Right atrium auricular region (tissue), 2 donors: ENCODE data around the gene ASXL1. TPM values are rescaled to one million over a fixed set of nuclear protein-coding genes. Genes with fewer than 3 reads are reported as not detected.

Experiments
- DNase-seq: peaks from one replicate; pipeline ENCODE4 v3.0.0-alpha.2; 2019; ENCODE audit warnings: low spot score
- H3K27ac ChIP-seq, 2 donors: fragments of 200-600 bp; sonication (generic); 1 replicate in 1 of 2; 2 replicates in 1 of 2; pipeline ENCODE4 v1.5.1; 2016 to 2019
- H3K27me3 ChIP-seq, 2 donors: fragments of 200-600 bp; sonication (generic); one replicate each; pipeline versions ENCODE4 v1.5.1 to v1.6.0; 2017 to 2019
- H3K36me3 ChIP-seq: fragments of 200-600 bp; sonication (generic); one replicate; pipeline ENCODE4 v1.5.1; 2016
- H3K4me1 ChIP-seq, 2 donors: fragments of 200-600 bp; sonication (generic); one replicate each; pipeline versions ENCODE4 v1.5.1 to v1.6.0; 2017 to 2019
- H3K4me3 ChIP-seq, 2 donors: fragments of 200-600 bp; sonication (generic); 1 replicate in 1 of 2; 2 replicates in 1 of 2; pipeline ENCODE4 v1.5.1; 2017 to 2019; ENCODE audit warnings: mild to moderate bottlenecking in 1 of 2, moderate library complexity in 1 of 2
- H3K9me3 ChIP-seq, 2 donors: fragments of 200-600 bp; sonication (generic); one replicate each; pipeline ENCODE4 v1.5.1; 2019
- CTCF ChIP-seq, 2 donors: fragments of 200-600 bp; sonication (generic); IDR thresholded peaks; one replicate each; pipeline ENCODE4 v1.5.1; 2019; ENCODE audit warnings: antibody characterized with exemption in 2 of 2
- total RNA-seq, 2 donors: library from RNA; depleted of rRNA; stranded (reverse); fragments of >200 nt; gene quantifications; one replicate each; pipeline ENCODE4 v1.1.0, GENCODE V29; 2016

Gene ASXL1
- total RNA-seq, 2 donors from 2014 or later = 15.9 to 30.5 TPM

GRCh38 chr20:32454164-32455145 is 96.3 kb downstream of the ASXL1 start:
- Histone ChIP-seq H3K36me3 (peaks cover 35% of the 10 kb centered on the region), H3K27ac (no peak overlapping the region), H3K4me1 (peaks cover 0 to 39% of the 10 kb centered on the region in 2 donors), H3K9me3 (no peaks in the 10 kb centered on the region), H3K27me3 (no peaks in the 10 kb centered on the region), H3K4me3 (no peak overlapping the region)
- no peak for DNase-seq
- TF ChIP-seq CTCF (IDR thresholded peaks at IDR 0.05) = no peak

GRCh38 chr20:32455171-32455900 is 97.2 kb downstream of the ASXL1 start:
- no peak for DNase-seq
- Histone ChIP-seq H3K27ac (no peak overlapping the region), H3K36me3 (peaks cover 27% of the 10 kb centered on the region), H3K9me3 (no peaks in the 10 kb centered on the region), H3K27me3 (no peaks in the 10 kb centered on the region), H3K4me3 (no peak overlapping the region), H3K4me1 (peaks cover 0 to 31% of the 10 kb centered on the region in 2 donors)
- no peak for TF ChIP-seq CTCF (IDR thresholded peaks at IDR 0.05)

GRCh38 chr20:32455901-32456701 is 98.0 kb downstream of the ASXL1 start:
- Histone ChIP-seq H3K27ac (no peak overlapping the region), H3K9me3 (no peaks in the 10 kb centered on the region), H3K4me1 (peaks cover 0 to 24% of the 10 kb centered on the region in 2 donors), H3K36me3 (peaks cover 26% of the 10 kb centered on the region), H3K27me3 (no peaks in the 10 kb centered on the region), H3K4me3 (no peak overlapping the region)
- TF ChIP-seq CTCF (IDR thresholded peaks at IDR 0.05) = no peak
- DNase-seq = no peak

- H3K9me3 ChIP-seq = no peaks in the 10 kb centered on the region
- H3K27me3 ChIP-seq = no peaks in the 10 kb centered on the region
- peak; percentile 73 to 95 for TF ChIP-seq CTCF (IDR thresholded peaks at IDR 0.05)
- H3K27ac ChIP-seq = no peak overlapping the region
- H3K36me3 ChIP-seq = peaks cover 17% of the 10 kb centered on the region
- DNase-seq = no peak
- peak overlapping the region; percentile 38 to 59 for H3K4me3 ChIP-seq
- H3K4me1 ChIP-seq = peaks cover 0 to 24% of the 10 kb centered on the region in 2 donors
Observed at GRCh38 chr20:32456869-32457478, 98.8 kb downstream of the ASXL1 start.

GRCh38 chr20:32457479-32457986 is 99.4 kb downstream of the ASXL1 start:
- peaks cover 12% of the 10 kb centered on the region for H3K36me3 ChIP-seq
- no peak overlapping the region for H3K27ac ChIP-seq
- H3K4me1 ChIP-seq = peaks cover 0 to 24% of the 10 kb centered on the region in 2 donors
- no peak for DNase-seq
- peak overlapping the region; percentile 38 to 59 for H3K4me3 ChIP-seq
- H3K27me3 ChIP-seq = no peaks in the 10 kb centered on the region
- TF ChIP-seq CTCF (IDR thresholded peaks at IDR 0.05) = no peak
- H3K9me3 ChIP-seq = no peaks in the 10 kb centered on the region
